IPS DF 6.9 (cell line): ENCODE results near the gene TSPAN5.

Experiments
- DNase-seq: peaks from one replicate; pipeline ENCODE4 v3.0.0-alpha.2; 2013; ENCODE audit warnings: low read depth, low spot score
- H3K27ac ChIP-seq: one replicate; pipeline ENCODE4 v1.5.1; 2013; ENCODE audit warnings: low read length, control low read depth
- H3K27me3 ChIP-seq: 2 replicates; pipeline ENCODE4 v1.6.1; 2013; ENCODE audit warnings: mild to moderate bottlenecking, low read length; ENCODE audit not compliant: control insufficient read depth, insufficient read depth
- H3K36me3 ChIP-seq: 2 replicates; pipeline ENCODE4 v1.6.1; 2013; ENCODE audit warnings: low read length; ENCODE audit not compliant: control insufficient read depth, insufficient read depth
- H3K4me1 ChIP-seq: 2 replicates; pipeline ENCODE4 v1.6.1; 2013; ENCODE audit warnings: low read length; ENCODE audit not compliant: control insufficient read depth, insufficient read depth
- H3K4me3 ChIP-seq: 2 replicates; pipeline ENCODE4 v1.5.1; 2013; ENCODE audit warnings: mild to moderate bottlenecking, low read length
- H3K9me3 ChIP-seq: 2 replicates; pipeline ENCODE4 v1.6.1; 2013; ENCODE audit warnings: low read length, inconsistent platforms; ENCODE audit not compliant: control insufficient read depth, insufficient read depth
- WGBS: extraction: QIAGEN DNeasy Blood & Tissue Kit; methylation state at CpG from one replicate; pipeline ENCODE4 v1.1.7; 2013; ENCODE audit warnings: mixed read lengths, missing lambda C conversion rate; ENCODE audit not compliant: insufficient read length, insufficient coverage; 5-methylcytosine and 5-hydroxymethylcytosine counted together

TSPAN5 gene

DNA sequence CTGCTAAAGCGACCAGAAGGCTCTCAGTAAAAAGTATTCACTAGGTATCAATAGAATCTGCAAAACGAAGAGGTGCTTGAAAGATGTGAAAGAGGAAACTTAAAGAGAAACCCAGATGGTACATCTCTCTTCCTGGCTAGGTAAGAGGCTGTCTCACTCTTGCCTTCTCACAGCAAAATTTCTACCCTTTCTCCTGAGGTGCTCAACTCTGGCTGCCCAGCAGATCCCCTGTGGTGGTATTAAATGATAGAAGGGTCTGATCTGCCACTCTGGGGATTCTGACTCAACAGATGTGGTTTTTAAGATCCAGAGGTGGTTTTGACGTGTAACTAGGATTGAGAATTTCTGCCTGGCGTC is 14.9 kb upstream of the TSPAN5 start:
- H3K27ac ChIP-seq, result no peak overlapping the region
- DNase-seq, result no peak
- no CpG with 5 or more reads among the region's 4 CpGs for WGBS
- no peaks in the 10 kb centered on the region for H3K36me3 ChIP-seq
- no peaks in the 10 kb centered on the region for H3K4me1 ChIP-seq
- no peaks in the 10 kb centered on the region for H3K27me3 ChIP-seq
- no peak overlapping the region for H3K4me3 ChIP-seq
- H3K9me3 ChIP-seq, result no peaks in the 10 kb centered on the region

DNA sequence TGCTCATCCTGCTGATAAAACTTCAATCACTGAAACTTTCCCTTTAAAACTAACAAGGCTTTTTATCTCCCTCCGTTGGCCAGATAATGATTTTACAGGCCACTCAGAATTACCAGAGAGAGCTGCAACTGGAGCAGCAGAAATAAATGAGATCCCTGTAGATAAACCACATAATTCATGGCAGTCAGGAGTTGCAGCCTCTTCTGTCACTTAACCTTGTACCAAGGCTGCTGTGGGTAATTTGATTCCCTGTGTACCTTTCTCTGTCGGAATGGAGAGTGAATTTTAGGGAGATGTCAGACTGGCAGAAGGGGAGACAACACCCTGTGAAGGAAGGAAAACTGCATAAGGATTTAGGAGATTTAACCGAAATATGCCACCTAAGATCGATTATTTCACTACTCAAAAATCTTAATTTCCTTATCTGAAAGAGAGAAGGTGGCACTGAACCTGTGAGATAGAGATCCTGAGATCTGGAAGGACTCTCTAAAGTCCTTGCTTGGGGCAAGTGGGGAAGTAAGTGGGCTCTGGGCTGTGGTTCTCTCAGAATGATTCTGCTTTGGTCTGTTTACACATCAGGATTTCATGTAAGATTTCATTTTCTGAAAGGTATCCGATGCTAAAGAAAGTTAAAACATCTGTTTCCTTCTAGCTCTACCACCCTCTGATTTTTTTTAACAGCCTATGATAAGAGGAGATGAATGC is 14.3 kb upstream of the TSPAN5 start:
- Histone ChIP-seq H3K36me3 (no peaks in the 10 kb centered on the region), H3K27ac (no peak overlapping the region), H3K27me3 (no peaks in the 10 kb centered on the region), H3K9me3 (no peaks in the 10 kb centered on the region), H3K4me3 (no peak overlapping the region), H3K4me1 (no peaks in the 10 kb centered on the region)
- DNase-seq, result no peak
- no CpG with 5 or more reads among the region's 5 CpGs for WGBS

DNA sequence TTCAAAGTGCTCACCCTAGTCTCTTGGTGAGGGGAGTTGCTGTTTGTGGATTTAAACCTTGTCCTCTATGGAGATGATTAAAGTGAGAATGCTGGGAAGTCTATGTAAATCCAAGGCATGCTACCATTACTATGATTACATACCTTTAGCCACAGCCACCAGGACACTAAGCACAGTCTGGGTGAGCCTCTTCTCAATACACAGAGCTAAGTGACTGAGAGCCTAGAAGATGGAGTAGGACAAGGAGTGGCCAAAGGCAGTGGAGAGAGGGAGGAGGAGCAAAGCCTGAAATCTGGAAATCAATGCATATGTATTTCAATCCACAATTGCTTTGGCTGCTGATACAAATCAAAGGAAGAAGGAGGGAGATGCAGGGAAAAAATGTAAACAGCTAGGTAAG is 12.7 kb upstream of the TSPAN5 start:
- Histone ChIP-seq H3K4me1 (no peaks in the 10 kb centered on the region), H3K36me3 (no peaks in the 10 kb centered on the region), H3K4me3 (no peak overlapping the region), H3K27me3 (no peaks in the 10 kb centered on the region), H3K9me3 (no peaks in the 10 kb centered on the region), H3K27ac (no peak overlapping the region)
- no peak for DNase-seq

DNA sequence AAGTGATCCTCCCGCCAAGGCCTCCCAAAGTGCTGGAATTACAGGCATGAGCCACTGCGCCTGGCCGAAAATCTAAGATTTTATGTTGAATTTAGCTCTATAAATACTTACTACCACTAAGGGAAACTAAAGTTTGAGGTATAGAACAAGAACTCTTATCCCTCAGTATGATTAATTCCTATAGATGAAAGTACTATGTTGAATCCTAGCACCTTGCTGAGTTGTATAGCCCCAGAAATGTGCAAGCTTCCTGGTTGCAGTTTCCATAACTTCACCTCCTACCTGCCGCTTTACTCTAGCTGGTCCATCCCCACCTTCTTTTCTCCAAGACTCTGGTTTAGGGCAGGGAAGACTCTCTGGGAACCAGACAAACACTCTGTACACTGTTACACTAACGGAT is 11.8 kb upstream of the TSPAN5 start:
- WGBS, result no CpG with 5 or more reads among the region's 5 CpGs
- H3K4me1 ChIP-seq, result no peaks in the 10 kb centered on the region
- H3K36me3 ChIP-seq, result no peaks in the 10 kb centered on the region
- no peak for DNase-seq
- no peaks in the 10 kb centered on the region for H3K9me3 ChIP-seq
- H3K4me3 ChIP-seq, result no peak overlapping the region
- no peak overlapping the region for H3K27ac ChIP-seq
- H3K27me3 ChIP-seq, result no peaks in the 10 kb centered on the region

DNA sequence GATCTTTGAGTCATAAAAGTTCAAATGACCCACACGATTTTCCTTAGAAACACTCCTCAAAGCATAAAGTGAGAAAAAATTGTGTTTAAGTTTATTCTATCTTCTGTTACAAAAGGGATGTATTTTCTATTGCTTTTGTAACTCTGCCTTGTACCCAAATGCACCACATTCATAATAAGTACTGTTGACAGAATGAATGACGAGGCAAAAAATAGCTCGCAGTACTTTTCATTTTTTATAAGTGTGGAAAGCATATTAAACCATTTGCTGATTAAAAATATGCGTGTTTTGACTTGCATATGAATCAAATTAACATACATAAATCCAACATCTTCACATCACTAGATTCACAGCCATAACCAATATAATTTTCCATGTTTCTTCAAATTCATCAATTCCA is 11.2 kb upstream of the TSPAN5 start:
- Histone ChIP-seq H3K27me3 (no peaks in the 10 kb centered on the region), H3K36me3 (no peaks in the 10 kb centered on the region), H3K4me1 (no peaks in the 10 kb centered on the region), H3K4me3 (no peak overlapping the region), H3K9me3 (no peaks in the 10 kb centered on the region), H3K27ac (no peak overlapping the region)
- WGBS, result no CpG with 5 or more reads among the region's 4 CpGs
- no peak for DNase-seq

DNA sequence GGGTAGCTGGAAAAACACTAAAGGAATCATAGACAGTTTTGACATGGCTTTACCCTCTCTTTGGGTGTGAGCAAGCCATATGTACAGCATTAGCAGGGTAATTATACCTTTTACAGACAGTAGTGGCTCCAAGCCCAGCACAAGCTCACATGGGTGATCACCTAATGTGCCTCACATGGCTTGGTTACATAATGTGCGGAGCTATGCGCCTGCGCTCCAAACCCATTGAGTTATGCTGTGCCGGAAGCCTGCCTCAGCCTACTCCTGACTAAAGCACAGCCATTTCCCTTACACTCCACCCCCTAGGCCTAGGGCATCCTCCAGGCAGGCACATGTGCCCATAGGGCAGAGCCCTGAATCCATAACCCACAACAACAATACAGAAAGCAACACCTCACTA is 6.5 kb upstream of the TSPAN5 start:
- H3K27me3 ChIP-seq, result no peaks in the 10 kb centered on the region
- no peak overlapping the region for H3K4me3 ChIP-seq
- DNase-seq, result no peak
- no peak overlapping the region for H3K27ac ChIP-seq
- H3K4me1 ChIP-seq, result peaks cover 4% of the 10 kb centered on the region; the same call in 1 of the 2 replicates
- no peaks in the 10 kb centered on the region for H3K36me3 ChIP-seq
- H3K9me3 ChIP-seq, result no peaks in the 10 kb centered on the region
- no CpG with 5 or more reads among the region's 4 CpGs for WGBS

DNA sequence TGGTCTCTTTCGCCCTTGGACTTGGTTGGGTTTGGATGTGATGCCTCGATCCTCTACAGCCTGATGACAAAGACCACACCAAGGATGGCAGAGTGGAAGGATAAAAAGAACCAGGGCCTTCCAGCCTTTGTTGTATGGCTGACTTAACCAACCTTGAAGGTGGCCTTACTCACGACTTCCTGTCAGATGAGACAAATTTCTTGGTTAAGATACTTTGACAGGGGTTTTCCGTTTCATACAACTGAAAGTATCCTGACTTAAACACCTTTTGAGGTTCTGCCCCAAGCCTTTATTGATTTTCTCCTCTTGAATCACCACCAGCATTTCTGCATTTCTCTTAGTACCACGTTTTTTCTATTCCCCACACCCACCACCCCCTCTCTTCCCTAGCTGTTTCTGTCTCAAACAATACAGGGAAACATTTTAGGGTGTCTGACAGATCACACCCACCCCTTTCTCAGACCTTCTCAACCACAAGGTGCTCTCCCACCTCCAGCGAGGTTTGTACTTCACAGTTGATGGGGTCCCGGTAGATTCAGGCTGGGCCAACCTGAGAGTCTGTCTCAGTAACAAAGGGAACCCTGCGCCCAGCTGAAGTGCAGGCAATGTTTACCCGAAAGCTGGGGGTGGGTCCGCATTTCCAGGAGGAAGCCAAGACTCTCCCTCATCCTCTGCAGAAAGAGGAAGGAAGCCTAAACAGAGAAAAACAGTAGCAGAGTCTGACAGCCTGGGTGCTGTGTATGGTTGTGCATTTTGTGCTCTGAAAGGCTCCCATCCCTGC is 5.0 kb upstream of the TSPAN5 start:
- Histone ChIP-seq H3K4me1 (peaks cover 4% of the 10 kb centered on the region; the same call in 1 of the 2 replicates), H3K36me3 (no peaks in the 10 kb centered on the region), H3K9me3 (no peaks in the 10 kb centered on the region), H3K27ac (no peak overlapping the region), H3K27me3 (no peaks in the 10 kb centered on the region), H3K4me3 (no peak overlapping the region)
- DNase-seq, result no peak
- WGBS, result no CpG with 5 or more reads among the region's 10 CpGs

GRCh38 chr4:98662626-98663225 is 4.3 kb upstream of the TSPAN5 start:
- Histone ChIP-seq H3K27me3 (no peaks in the 10 kb centered on the region), H3K9me3 (no peaks in the 10 kb centered on the region), H3K36me3 (no peaks in the 10 kb centered on the region), H3K4me1 (peaks cover 4% of the 10 kb centered on the region; the same call in 1 of the 2 replicates), H3K27ac (no peak overlapping the region), H3K4me3 (no peak overlapping the region)
- DNase-seq, result no peak
- WGBS, result no CpG with 5 or more reads among the region's 7 CpGs

DNA sequence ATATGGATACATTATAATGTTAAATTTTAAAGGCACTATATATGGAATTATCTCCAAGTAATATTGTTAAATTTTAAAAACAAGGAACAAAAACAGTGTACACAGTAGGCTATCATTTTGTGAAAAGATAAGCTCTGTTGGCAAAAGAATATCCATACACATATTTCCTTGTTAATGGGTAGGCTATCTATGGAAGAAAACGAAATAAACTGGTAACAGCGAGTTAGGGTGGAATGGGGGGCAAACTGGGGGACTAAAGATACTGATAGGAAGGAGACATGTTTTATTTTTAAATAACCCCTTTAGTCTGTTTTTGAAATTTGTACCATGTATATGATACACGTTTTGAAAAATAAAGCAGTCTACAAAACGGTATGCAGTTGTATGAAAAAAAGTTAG is 3.6 kb upstream of the TSPAN5 start:
- Histone ChIP-seq H3K36me3 (no peaks in the 10 kb centered on the region), H3K9me3 (no peaks in the 10 kb centered on the region), H3K4me1 (peaks cover 4% of the 10 kb centered on the region; the same call in 1 of the 2 replicates), H3K27ac (no peak overlapping the region), H3K27me3 (no peaks in the 10 kb centered on the region), H3K4me3 (no peak overlapping the region)
- no CpG with 5 or more reads among the region's 4 CpGs for WGBS
- DNase-seq, result no peak

DNA sequence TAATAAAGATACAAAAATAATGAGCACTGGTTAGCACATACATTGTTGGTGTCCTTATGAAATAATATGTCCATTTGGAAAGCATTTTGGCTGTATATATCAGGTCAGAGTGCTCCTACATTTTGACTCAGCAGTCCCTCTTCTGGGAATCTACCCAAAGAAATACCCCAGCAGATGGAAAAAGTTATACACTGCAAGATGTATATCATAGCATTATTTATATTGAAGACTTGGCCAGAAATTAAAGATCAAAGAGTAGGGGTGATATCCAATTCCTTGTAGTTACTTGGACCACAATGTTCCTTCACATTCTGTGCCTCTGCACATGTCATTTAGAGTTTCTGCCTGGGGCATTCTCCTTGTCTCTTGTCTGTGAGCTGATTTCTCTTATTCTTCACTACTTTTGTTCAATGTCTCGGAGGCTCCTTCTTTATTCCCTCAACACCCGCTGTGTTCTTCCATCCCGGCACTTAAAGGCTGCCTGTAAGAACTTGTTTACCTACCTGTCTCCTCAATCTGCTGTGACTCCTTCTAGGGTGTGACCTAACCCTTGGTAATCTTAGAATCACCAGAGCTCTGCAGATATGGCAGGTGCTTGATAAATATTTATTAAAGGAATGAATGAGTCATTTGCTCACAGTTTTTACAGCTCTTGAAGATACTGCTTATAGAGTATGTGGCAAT is 3.1 kb upstream of the TSPAN5 start:
- H3K36me3 ChIP-seq, result no peaks in the 10 kb centered on the region
- H3K27me3 ChIP-seq, result 0 out of 2 replicates have a peak, but pooled peaks cover 2% of the 10 kb centered on the region
- H3K27ac ChIP-seq, result no peak overlapping the region
- no CpG with 5 or more reads among the region's 3 CpGs for WGBS
- no peak for DNase-seq
- peaks cover 4% of the 10 kb centered on the region; the same call in 1 of the 2 replicates for H3K4me1 ChIP-seq
- no peaks in the 10 kb centered on the region for H3K9me3 ChIP-seq
- H3K4me3 ChIP-seq, result no peak overlapping the region
